ENCODE data around the gene THEM4. TPM values are rescaled to one million over a fixed set of nuclear protein-coding genes. Genes with fewer than 3 reads are reported as not detected.
"Not testable (repeated sequence)": the region's sequence is repeated elsewhere in the genome, so short reads cannot be mapped to it uniquely, and the experiment has no call there.

The THEM4 gene
- total RNA-seq, 1 donor from 2014 or later = 15.7 TPM

DNA sequence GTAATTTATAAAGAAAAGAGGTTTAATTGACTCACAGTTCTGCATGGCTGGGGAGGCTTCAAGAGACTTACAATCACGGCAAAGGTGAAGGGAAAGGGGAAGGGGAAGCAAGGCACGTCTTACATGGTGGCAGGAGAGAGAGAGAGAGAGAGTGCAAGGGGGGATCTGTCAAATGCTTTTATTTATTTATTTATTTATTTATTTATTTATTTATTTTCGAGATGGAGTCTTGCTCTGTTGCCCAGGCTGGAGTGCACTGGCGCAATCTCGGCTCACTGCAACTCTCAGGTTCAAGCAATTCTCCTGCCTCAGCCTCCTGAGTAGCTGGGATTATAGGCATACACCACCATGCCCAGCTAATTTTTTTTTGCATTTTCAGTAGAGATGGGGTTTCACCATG is 26.4 kb downstream of the THEM4 start:
- not testable (repeated sequence) for H2AFZ ChIP-seq (ENCODE audit: low read depth, low read length); H3K4me2 ChIP-seq (ENCODE audit: low read length); H3K9ac ChIP-seq (ENCODE audit: low read length); H3K36me3 ChIP-seq (ENCODE audit: insufficient read depth, low read length); H3K79me2 ChIP-seq (ENCODE audit: insufficient read depth, low read length); H3K27me3 ChIP-seq (ENCODE audit: insufficient read depth, low read length); H3K4me3 ChIP-seq (ENCODE audit: insufficient read depth, low read depth, low read length); H3K9me3 ChIP-seq (ENCODE audit: insufficient read depth, low read depth, low read length); H3K36me3 Mint-ChIP-seq (ENCODE audit: low read depth, unreplicated experiment); H3K4me1 ChIP-seq (ENCODE audit: insufficient read depth, low read length); H3K4me3 Mint-ChIP-seq (ENCODE audit: unreplicated experiment); H3K9me3 Mint-ChIP-seq (ENCODE audit: unreplicated experiment); H3K27ac ChIP-seq (ENCODE audit: low read depth, low read length); H4K20me1 ChIP-seq (ENCODE audit: insufficient read depth, low read length); DNase-seq (ENCODE audit: low read depth); FAIRE-seq; H3K27me3 Mint-ChIP-seq (ENCODE audit: low read depth, unreplicated experiment); H3K4me1 Mint-ChIP-seq (ENCODE audit: low read depth, unreplicated experiment); H3K27ac Mint-ChIP-seq (ENCODE audit: unreplicated experiment)

DNA sequence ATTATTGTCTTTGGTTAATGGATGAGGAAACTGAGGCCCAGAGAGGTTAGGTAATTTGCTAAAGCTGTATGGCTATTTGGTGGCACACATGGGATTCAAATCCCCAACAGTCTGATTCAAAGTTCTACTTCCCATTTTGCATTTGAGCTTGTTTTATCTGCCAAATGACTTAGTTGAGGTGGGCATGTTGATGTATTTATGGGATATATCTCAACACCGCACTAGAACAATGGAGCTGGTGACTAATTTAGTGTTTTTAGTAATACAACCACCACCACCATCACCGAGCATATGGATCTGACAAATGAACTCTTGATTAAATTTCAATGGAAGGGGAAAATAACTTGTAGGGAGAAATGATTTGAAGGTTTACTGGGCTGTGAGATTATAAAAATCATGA is 26.8 kb downstream of the THEM4 start:
- Histone ChIP-seq H4K20me1 (ENCODE audit: insufficient read depth, low read length) (no peaks in the 10 kb centered on the region), H3K9ac (ENCODE audit: low read length) (no peak overlapping the region), H3K79me2 (ENCODE audit: insufficient read depth, low read length) (no peaks in the 10 kb centered on the region), H3K9me3 (ENCODE audit: insufficient read depth, low read depth, low read length) (no peaks in the 10 kb centered on the region), H3K36me3 (ENCODE audit: insufficient read depth, low read length) (no peaks in the 10 kb centered on the region), H3K4me3 (ENCODE audit: insufficient read depth, low read depth, low read length) (no peak overlapping the region), H3K27ac (ENCODE audit: low read depth, low read length) (no peak overlapping the region), H3K27me3 (ENCODE audit: insufficient read depth, low read length) (no peaks in the 10 kb centered on the region), H3K4me2 (ENCODE audit: low read length) (no peak overlapping the region), H2AFZ (ENCODE audit: low read depth, low read length) (no peak overlapping the region), H3K4me1 (ENCODE audit: insufficient read depth, low read length) (peaks cover 2% of the 10 kb centered on the region)
- Mint-ChIP-seq H3K27ac (ENCODE audit: unreplicated experiment) (peak overlapping the region; percentile 61), H3K36me3 (ENCODE audit: low read depth, unreplicated experiment) (peaks cover 5% of the 10 kb centered on the region), H3K4me1 (ENCODE audit: low read depth, unreplicated experiment) (no peaks in the 10 kb centered on the region), H3K4me3 (ENCODE audit: unreplicated experiment) (no peak overlapping the region), H3K27me3 (ENCODE audit: low read depth, unreplicated experiment) (no peaks in the 10 kb centered on the region), H3K9me3 (ENCODE audit: unreplicated experiment) (no peaks in the 10 kb centered on the region)
- TF ChIP-seq, protein P1, sequence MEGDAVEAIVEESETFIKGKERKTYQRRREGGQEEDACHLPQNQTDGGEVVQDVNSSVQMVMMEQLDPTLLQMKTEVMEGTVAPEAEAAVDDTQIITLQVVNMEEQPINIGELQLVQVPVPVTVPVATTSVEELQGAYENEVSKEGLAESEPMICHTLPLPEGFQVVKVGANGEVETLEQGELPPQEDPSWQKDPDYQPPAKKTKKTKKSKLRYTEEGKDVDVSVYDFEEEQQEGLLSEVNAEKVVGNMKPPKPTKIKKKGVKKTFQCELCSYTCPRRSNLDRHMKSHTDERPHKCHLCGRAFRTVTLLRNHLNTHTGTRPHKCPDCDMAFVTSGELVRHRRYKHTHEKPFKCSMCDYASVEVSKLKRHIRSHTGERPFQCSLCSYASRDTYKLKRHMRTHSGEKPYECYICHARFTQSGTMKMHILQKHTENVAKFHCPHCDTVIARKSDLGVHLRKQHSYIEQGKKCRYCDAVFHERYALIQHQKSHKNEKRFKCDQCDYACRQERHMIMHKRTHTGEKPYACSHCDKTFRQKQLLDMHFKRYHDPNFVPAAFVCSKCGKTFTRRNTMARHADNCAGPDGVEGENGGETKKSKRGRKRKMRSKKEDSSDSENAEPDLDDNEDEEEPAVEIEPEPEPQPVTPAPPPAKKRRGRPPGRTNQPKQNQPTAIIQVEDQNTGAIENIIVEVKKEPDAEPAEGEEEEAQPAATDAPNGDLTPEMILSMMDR (IDR thresholded peaks at IDR 0.05; ENCODE audit: insufficient read depth, low read depth, low read length) = no peak
- TF ChIP-seq EZH2 (IDR thresholded peaks at IDR 0.05; ENCODE audit: insufficient read depth, low read length) = no peak
- DNase-seq (ENCODE audit: low read depth) = no peak
- FAIRE-seq = no peak

DNA sequence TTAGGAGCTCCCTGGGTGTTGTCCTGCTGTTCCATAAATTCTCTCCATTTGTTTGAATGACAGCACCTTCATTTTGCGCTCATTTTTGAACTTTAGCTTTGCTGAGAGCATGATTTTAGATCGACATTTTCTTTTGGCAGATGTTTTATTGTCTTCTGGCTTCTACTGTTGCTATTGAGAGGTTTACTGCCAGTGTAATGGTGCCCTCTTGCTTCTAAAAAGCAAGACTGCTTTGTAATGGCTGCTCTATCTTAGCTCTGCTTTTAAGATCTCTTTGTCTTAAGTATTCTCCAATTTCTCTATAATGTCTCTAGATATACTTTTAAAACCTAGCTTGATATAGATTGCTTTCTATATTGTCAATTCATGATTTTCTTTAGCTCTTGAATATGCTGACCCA is 27.8 kb downstream of the THEM4 start:
- Histone ChIP-seq H3K4me3 (ENCODE audit: insufficient read depth, low read depth, low read length) (no peak overlapping the region), H3K27ac (ENCODE audit: low read depth, low read length) (no peak overlapping the region), H2AFZ (ENCODE audit: low read depth, low read length) (no peak overlapping the region), H3K9me3 (ENCODE audit: insufficient read depth, low read depth, low read length) (no peaks in the 10 kb centered on the region), H3K79me2 (ENCODE audit: insufficient read depth, low read length) (no peaks in the 10 kb centered on the region), H3K4me1 (ENCODE audit: insufficient read depth, low read length) (no peaks in the 10 kb centered on the region), H4K20me1 (ENCODE audit: insufficient read depth, low read length) (no peaks in the 10 kb centered on the region), H3K9ac (ENCODE audit: low read length) (no peak overlapping the region), H3K27me3 (ENCODE audit: insufficient read depth, low read length) (no peaks in the 10 kb centered on the region), H3K36me3 (ENCODE audit: insufficient read depth, low read length) (no peaks in the 10 kb centered on the region), H3K4me2 (ENCODE audit: low read length) (no peak overlapping the region)
- Mint-ChIP-seq H3K4me1 (ENCODE audit: low read depth, unreplicated experiment) (no peaks in the 10 kb centered on the region), H3K4me3 (ENCODE audit: unreplicated experiment) (no peak overlapping the region), H3K27ac (ENCODE audit: unreplicated experiment) (no peak overlapping the region), H3K36me3 (ENCODE audit: low read depth, unreplicated experiment) (peaks cover 8% of the 10 kb centered on the region), H3K9me3 (ENCODE audit: unreplicated experiment) (no peaks in the 10 kb centered on the region), H3K27me3 (ENCODE audit: low read depth, unreplicated experiment) (no peaks in the 10 kb centered on the region)
- DNase-seq (ENCODE audit: low read depth) = no peak
- no peak for FAIRE-seq
- TF ChIP-seq, protein P1 (IDR thresholded peaks at IDR 0.05; ENCODE audit: insufficient read depth, low read depth, low read length) = no peak
- TF ChIP-seq EZH2 (IDR thresholded peaks at IDR 0.05; ENCODE audit: insufficient read depth, low read length) = no peak

All from astrocyte (in vitro differentiated cells and primary cell).